Stimulated activated CD4-positive, alpha-beta T cell treated with anti-CD3 and anti-CD28 coated beads, TNF-alpha, amount 100 ng/mL, for 1 hour (primary cell): ENCODE measurements around the gene C16orf78.
"Not testable (repeated sequence)": the region's sequence is repeated elsewhere in the genome, so short reads cannot be mapped to it uniquely, and the experiment has no call there.

ENCODE experiments used
- DNase-seq, 3 donors: peaks; one replicate each; pipeline ENCODE4 v3.0.0-alpha.2; 2020; ENCODE audit warnings: low read depth in 3 of 3, low spot score in 1 of 3

The C16orf78 gene

DNA sequence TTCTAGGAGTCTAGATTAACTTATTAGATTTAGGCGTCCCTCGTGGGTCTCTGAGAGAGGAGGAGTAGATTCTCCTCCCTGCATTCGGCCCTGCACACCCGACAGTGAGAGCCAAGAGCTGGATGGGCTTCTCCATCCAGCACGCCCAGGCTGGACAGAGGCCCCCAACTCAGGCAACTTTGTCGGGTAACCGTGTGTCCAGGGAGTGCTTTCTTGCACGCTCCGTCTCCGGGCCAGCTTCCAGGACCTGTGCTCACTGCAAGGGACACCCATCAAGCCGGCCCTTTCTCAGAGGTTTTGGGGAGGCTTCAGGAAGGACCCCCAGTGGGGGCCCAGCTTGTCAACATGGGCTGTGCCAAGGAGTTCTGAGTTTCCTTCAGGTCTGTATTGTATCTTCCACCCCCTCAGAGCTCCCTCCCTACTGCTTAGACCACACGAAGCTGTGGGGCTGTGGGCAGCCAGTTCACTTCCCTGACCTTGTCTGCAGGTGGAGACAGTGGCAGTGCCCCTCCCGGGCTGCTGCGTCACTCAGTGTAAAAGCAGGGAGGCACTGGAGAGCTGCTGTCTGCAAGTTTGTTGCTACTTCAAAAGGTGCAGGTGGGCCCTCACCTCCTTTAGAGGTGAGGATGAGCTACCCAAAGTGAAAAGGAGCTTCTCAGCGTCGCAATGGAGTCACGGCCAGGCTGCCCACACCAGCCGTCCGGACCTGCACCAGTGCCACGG is 24.0 kb upstream of the C16orf78 start:
- no peak for DNase-seq

DNA sequence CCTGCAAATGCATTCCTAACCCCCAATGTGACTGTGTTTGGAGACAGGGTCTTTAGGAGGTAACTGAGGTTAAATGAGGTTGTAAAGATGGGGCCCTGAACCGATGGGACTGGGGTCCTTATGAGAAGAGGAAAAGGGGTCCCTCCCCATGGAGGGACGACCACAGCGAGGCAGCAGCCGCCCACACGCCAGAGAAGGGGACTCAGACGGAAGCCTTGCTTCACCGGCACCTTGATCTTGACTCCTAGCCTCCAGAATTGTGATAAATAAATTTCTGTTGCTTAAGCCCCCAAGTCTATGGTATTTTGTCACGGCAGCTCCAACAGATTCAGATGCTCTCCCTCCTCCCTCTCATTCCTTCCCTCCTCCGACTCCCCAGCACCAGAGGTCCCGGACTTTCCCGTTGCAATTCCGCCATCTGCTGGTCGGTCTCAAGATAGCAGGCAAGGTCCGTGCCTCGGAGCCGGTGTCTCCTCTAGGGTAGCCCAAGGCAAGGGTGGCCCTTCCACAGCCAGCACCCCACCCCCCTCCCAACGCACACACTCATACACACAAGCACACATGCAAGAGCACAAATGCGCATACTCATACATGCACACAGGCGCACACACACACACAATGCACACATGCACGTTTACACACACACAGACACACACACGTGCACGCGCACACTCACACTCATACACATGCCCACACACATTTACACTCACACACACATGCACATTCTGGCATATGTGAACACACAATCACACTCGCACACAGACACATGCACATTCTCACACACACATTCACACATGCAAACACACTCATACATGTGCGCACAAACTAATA is 23.1 kb upstream of the C16orf78 start:
- DNase-seq, result peak in 1 of 3 donors; percentile 32

DNA sequence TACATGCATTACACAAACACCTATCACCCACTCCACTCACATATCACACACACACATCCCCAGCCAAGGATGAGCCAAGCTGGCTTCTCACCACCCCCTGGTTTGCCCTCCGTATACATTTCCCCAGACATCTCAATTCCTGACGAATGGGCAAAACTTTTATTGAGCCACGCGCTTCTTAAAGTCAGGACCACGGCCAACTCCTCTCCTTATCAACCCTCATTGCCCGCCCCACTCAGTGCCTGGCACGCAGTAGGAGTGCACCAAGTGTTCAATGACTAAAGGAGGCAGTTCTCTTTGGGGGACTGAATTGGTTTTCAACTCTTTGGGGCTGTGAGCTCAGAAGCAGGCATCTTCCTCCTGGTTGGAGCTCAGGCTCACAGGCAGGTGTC is 22.5 kb upstream of the C16orf78 start:
- DNase-seq, result no peak

DNA sequence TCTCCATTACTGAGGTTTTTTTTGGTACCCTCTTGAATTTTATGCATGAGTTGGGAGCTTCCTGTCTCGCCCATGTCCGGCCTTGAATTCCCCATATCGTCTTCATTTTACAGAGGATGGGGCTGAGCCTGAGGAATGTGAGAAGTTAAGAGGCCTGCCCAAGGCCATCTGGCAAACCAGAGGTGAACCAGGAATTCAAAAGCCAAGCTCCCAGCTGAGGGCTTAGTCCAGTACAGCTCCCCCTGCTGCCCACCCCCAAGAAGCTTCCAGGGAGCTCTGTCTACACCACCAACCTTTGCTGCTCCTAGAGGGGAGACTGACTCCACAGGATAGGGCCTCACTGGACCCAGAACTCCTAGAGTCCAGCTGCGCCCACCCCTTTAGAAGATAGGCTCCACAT is 20.7 kb upstream of the C16orf78 start:
- no peak for DNase-seq

DNA sequence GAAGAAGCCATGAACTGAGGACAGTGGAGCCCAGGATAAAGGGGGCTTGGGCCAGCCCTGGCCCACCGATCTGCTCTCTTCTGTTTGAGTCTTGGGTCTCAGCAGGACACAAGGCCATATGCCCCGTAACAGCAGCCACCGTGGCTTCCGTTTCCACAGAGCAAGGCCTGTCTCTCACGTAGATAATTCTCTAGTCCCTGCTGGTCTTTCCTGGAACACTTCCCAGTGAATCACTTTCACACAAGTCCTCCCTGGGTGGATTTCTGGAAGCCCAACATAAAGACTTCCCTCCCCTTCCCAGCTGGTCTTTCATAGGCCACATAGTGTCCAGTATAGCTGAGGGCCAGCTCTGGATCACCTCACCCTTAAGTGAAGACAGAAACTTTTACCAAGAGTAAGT is 19.9 kb upstream of the C16orf78 start:
- no peak for DNase-seq

DNA sequence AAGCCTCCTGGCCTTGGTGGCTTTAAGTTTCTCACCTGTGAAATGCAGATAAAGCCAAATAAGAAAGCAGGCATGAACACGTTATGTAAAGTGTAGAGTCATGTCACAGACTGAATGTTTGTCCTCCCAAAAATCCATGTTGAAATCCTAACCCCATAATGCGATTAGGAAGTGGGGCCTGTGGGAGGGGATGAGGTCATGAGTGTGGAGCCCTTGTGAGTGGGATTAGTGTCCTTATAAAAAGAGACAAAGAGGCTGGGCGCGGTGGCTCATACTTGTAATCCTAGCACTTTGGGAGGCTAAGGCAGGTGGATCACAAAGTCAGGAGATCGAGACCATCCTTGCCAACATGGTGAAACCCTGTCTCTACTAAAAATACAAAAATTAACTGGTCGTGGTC is 19.5 kb upstream of the C16orf78 start:
- no peak for DNase-seq

DNA sequence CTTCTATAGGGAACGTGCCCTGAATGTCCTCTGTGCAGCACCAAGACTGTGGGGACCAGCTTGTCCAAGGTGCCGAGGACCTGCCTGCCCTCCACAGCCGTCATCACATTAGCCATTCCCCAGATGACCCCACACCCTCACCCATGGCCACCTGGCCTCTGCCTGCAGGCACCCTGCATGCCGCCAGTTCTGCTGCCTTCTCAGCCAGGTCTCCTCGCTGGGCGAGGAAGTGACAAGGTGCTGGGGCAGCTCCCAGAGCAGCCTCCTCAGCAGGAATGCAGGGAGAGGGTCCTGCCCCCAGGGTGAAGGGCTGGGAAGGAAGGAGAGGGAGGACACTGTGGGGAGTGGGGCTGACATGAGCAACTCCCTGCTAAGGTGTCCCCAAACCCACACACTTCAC is 18.6 kb upstream of the C16orf78 start:
- no peak for DNase-seq

DNA sequence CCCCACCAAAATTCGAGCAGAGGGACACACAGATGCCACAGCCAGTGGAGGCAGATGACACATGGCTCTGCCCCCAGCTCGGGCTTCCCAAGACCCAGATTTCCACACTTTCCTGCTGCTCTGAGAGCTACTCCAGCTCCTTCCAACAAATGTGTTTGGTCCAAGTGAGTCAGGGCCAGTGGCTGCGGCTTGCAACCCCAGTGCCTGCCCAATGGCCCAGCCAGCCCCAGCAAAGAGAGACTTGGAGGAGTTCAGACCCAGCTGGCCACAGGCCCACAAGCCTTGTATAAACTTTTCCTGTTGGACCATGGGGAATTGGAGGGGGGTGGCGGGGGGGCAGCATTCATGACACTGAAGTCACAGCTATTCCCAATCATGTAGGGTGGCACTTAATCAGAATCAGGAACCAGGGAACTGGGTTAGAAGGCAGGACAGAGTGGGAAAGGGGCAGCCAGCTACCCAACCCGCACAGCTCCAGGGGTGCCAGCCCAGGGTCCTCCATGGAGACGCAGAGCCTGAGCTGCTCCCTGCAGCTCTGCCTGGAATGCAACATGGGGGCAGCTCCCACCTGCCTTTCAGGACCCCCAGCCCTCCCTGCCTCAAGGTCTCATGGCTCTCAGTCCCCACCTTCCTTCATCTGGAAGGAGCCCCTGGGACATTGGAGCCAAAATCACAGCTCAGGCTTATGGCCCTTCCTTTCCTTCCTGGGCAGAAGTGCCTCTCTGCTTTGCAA is 17.5 kb upstream of the C16orf78 start:
- no peak for DNase-seq

DNA sequence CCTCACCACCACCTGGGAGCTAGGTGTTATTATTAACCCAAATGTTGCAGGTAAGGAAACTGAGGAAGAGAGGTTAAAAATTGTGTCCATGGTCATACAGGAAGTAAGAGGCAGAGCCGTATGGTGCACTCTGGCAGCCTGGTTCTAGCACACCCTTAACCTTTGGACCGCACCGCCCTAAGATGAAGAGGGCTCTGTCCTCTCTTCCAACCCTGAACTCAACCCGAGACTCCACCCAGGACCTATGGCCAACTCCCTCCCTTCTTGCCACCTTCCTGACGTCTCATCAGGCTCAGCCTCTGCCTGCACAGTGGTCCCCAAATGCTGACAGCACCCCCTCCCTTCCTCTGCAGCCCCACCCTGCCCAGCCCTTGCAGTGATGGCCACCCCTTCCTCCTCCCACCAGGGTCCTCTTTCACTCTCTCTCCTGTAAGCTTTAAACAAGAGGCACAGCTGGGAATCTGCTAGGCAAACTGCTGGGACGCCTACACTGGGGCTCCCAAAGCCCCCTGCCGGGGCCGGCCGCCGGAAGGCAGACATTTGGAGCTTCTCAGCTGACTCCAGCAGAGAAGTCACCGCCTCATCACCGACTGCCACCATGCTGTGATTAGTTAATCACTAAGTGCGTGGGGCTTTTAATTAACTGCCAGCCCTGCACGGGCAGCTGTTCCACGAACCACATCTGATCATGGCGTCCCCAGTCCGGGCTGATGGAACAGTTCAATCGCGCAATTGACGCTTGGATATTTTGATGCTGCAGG is 16.7 kb upstream of the C16orf78 start:
- DNase-seq, result no peak

DNA sequence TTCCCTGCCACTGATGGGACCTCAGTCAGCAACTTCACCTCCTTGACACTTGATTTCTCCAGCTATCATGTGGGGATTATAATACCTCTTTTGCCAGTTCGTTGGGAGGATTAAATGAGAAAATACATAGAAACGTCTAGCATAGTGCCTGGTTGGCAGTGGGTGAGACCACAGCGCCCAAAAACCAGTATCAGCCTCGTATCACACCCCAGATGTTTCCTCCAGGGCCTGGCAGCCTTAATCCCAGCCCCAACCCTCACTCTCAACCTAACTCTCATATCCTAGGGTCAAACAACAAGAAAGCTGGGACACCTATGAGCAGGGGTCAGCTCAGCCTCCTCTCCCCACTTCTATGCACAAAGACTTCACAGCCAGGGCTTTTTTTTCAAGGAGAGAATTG is 14.0 kb upstream of the C16orf78 start:
- no peak for DNase-seq

DNA sequence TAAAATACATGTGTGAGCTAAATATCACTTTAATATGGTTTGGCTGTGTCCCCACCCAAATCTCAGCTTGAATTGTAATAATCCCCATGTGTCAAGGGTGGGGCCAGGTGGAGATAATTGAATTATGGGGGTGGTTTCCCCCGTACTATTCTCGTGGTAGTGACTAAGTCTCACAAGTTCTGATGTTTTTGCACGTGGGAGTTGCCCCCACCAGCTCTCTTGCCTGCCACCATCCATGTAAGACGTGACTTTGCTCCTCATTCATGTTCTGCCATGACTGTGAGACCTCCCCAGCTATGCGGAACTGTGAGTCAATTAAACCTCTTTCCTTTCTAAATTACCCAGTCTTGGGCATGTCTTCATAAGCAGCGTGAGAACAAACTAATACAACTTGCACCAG is 11.9 kb upstream of the C16orf78 start:
- not testable (repeated sequence) for DNase-seq

DNA sequence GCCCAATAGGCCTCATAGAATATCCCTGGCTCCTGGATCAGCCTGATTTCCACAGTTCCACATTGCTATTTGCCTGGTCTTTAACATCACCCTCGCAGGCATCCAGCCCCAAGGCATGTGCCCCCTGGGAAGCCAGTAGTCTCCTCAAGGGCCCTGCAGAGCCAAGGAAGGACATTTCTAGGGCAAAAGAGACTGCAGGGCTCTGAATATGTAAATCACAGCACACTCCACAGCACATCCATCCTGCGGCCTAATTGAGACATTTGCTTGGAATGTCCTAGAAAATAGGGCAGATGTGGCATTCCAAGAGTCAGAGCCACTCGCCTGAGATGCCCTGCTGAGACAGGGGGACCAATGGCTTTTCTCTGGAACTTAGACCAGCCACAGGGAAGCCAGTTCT is 11.4 kb upstream of the C16orf78 start:
- DNase-seq, result no peak

DNA sequence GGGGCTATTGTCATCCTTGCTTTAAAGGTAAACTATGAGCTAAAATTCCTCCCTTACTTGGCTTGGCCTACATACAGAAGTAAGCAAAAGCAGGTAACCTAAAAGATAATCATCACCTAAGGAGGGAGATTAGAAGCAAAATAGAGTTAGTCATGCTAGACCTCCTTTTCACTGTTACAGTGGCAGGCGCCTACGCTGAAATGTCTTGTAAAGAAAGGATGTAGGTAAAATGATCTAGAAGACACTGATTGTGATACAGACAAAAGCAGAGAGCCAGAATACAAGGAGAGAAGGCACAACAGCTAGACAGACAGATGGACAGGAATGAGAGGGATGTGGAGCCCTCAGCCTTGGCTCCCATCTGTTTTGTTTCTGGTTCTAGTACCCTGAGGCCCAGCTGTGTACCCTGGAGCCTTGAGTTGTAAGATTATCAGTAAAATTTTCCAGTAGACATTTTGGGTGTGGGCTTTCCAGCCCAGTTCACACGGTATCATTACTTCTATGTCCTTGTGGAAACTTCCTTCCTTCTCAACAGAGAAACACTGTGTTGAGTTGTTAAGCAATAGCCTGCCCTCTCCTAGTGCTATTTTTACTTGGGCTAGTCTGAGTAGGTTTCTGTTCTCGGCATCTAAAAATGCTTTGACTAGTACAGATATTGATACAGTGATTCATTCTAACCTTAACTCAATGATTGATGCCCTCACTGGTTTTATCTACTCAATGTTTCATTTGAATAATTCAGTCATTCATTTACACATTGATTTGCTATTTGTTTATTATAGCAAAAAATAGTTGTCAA is 7.7 kb upstream of the C16orf78 start:
- no peak for DNase-seq

DNA sequence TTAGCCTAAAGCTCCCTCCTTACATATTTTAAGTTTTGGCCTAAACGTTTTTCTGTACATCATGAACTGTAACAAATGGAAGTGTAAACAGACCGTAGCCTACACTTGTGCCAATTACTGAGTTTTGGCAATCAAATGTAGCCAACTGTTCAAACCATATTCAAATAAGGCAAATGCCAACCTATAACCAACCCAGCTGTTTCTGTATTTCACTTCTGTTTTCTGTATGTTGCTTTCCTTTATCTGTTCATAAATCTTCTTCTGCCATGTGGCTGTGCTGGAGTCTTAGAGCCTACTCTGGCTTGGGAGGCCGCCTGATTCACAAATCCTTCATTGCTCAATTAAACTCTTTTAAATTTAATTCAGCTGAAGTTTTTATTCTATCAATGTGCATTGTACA is 6.9 kb upstream of the C16orf78 start:
- DNase-seq, result no peak

DNA sequence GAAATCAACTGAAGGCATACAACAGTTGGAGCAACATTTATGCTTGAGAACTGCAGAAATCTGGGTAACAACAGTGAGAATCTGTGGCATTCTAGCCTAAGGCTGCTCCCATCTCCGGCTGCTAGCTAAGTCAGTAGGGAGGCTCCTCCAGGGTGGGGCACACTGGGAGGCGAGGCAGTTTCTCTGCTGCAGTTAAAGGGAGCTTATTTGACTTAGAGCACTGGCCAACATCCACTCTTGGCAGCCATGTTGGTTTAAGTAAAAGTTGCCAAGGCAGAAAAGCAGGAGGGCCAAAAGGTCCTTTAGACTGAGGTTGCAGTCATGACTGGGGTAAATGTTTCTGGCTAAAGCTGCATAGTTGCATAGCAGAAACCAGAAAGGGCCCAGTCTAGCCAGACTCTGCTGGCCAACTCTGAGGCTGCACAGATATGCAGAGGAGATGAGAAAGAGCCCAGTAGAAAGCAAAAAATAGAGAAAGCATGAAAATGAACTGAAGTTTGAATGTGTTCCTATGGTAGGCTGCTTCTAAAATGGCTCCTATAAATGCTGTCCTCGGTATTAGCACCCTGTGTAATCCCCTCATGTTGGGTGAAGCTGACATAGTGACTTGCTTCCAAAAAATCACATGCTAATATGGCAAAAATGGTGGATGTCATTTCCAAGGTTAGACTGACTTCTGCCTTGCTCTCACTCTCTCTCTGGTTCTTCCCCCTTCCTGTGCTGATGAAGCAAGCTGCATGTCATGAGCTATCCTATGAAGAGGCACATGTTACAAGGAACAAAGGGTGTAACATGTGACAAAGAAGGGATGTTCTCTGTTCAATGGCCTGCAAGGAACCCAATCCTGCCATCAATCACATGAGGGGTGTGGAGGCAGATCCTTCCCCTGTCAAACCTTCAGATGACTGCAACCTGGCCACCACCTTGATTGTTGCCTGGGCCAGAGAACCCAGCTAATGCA is 3.7 kb upstream of the C16orf78 start:
- no peak for DNase-seq

DNA sequence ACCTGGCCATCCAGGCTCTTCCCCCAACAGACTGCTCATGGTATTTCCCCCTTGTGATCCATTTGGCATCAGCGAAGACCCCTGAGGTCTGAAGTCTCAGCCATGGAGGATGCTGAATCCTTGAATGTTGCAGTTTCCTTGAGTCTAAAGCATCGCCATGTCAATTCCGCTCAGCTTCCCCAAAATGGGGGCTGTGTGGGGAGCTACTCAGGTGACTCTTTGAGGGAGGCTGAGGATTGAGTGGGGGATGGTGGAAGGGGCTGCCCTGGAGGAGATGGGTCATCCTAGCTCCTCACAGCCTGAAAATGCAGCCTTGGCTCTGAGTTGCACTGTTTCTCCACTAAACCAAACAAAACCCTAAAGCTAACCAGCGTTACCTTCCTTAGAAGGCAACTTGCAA is 2.6 kb downstream of the C16orf78 start:
- DNase-seq, result no peak

DNA sequence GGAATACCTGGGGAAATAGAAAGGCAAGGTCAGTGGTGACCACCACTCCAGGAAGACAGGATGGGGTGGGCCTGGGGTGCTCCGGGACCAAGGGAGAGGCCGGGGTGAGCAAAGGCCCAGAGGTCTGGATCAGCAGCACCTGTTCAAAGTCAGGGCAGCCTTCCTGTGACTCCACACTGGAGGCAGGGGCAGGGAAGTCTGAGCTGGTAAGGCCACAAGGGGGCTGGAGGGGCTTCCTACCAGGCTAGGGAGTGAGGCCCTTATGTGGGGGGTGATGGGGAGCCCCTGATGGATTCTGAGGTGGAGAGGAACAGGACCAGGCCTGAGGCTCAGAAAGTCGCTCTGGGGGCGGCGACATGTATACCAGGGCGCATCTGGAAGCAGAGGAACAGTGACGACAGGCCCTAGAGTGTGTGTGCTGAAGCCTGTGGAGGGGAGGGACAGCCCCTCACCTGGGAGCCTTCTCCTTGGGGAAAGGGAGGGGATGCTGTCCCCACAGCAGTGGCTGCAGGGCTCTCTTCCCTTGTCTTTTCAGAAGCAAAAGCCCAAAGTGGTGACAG is 3.7 kb downstream of the C16orf78 start:
- DNase-seq, result no peak

DNA sequence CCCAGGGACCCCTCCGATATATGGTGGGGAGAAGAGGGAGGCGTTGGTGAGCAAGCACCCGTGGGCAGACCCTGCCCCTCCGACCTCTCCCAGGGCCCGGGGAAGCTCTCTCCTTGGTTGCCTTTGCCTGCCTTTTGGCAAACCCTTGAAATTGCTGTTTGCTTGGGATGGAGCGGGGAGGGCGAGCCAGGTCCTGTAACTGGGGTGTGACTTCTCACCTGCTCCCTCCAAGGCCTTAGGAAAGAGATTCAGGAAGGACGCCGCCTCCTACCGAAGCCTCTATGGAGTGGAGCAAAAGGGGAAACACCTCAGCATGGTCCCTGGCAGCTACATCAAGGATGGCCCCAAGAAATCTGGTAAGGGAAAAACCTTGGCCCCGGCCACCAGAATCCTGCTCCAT is 4.6 kb downstream of the C16orf78 start:
- DNase-seq, result no peak

DNA sequence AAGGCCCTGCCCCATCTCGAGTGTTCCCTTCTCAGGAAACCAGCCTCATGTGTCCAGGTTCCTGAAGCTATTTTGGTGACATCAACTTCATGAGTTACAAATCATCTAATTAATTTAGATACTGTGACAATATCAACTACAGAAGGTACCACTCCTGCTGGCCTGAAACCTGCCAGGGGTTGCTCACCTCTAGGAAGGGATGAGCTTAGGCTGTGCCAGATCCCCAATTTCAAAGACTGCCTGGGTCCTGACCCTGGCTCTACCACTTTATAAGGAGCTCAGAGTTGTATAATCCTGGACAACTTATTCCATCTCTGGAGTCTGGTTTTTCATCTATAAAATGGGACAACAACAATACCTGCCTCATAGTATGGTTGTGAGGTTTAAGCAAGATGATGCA is 5.2 kb downstream of the C16orf78 start:
- no peak for DNase-seq
